ENCODE measurements around the gene KRTAP4-7.
"Not testable (repeated sequence)": the region's sequence is repeated elsewhere in the genome, so short reads cannot be mapped to it uniquely, and the experiment has no call there.

Gene KRTAP4-7

DNA sequence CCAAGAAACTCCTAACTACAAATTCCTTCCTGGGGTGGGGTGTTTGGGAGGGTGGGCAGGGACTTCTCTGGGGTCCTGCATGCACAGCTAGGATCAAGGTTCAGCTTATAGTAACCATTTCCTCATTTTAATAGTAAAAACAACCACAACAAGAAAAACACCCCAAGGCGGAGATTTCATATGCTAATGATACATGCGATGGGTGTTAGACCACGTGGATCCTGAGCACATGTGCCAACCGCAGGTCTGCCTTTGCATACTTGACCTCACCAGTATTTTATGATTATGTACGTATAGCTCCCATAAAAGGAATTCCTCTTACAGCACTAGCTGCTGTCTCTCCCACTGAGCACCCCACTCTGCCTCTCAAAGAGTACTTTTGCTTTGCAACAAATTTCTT is 32.3 kb downstream of the KRTAP4-7 start:
- no peak for DNase-seq

DNA sequence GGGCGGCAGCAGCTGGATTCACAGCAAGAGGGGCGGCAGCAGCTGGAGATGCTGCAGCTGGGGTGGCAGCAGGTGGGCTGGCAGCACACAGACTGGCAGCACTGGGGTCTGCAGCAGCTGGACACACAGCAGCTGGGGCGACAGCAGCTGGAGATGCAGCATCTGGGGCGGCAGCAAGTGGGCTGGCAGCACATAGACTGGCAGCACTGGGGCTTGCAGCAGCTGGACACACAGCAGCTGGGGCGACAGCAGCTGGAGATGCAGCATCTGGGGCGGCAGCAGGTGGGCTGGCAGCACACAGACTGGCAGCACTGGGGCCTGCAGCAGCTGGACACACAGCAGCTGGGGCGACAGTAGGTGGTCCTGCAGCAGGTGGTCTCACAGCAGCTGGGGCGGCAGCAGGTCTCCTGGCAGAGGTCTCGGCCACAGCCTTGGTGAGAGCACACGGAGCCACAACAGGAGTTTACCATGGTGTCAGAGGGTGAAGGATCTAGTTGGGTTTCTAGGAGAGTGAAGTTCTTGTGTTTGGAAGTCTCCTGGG is 34.0 kb downstream of the KRTAP4-7 start, which contains the start of gene KRTAP4-11:
TSS of gene KRTAP4-11 (minus strand) at position 528 of the 541 bp plus-strand sequence. CDS start at position 470, 58 bp downstream.
- DNase-seq = not testable (repeated sequence)

DNA sequence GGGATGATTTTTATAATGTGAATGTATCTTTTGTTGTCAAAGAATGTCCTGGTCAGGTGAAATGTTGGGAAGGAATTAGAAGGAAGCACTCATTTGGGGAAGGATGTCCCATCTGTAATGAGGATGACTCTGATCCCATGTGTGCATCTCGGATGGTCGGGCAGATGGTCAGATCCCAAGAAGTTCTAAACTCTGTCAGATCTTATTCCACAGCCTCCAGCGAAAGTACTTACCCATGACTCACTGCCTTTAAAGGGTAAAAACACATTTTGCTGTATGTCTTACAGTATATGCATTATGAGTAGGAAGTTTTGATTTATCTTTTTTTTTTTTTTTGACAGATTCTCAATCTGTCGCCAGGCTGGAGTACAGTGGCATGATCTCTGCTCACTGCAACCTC is 34.8 kb downstream of the KRTAP4-7 start:
- no peak for DNase-seq

DNA sequence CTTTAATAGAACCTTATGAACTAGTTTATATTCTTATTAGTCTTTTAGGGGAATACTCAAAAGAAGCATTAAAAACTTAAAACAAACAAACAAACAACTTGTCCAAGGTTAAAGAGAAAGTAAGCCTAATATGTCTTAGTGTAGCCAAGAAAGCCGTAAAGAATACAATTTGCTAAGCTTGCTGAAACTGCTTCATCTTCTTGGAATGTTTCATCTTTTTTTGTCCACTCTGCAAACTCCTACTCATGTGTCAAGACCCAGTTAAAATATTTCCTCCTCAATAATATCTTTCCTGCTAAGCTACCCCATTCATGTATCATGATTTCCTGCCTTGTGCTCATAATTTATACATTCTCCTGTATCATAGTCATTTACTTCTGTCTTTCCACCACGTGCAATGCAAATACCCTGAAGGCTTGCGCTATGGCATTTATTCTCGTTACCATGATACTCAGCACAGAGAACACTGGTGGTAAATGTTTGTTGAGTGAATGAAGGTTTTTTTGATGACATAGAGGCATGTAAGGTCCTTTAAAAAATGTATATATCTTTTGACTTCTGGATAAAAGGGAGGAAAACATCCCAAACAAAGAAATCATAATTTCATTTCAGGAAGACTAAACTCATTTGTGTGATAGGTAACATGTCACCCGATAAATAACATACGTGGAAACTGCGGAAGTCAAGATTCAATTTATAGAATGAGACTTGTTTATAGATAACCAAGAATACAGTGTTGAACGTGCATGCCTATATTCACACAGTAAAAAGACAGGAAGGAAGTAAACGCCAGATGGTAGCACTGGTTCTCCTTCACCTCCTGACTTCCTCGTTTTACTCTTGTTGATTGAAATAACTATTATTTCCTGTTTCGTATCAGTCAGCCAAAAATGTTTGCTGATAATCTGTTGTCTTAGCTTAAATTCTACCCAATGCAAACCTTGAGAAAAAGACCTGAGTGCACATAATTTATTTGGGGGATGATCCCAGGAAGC is 36.0 kb downstream of the KRTAP4-7 start:
- DNase-seq = not testable (repeated sequence)

DNA sequence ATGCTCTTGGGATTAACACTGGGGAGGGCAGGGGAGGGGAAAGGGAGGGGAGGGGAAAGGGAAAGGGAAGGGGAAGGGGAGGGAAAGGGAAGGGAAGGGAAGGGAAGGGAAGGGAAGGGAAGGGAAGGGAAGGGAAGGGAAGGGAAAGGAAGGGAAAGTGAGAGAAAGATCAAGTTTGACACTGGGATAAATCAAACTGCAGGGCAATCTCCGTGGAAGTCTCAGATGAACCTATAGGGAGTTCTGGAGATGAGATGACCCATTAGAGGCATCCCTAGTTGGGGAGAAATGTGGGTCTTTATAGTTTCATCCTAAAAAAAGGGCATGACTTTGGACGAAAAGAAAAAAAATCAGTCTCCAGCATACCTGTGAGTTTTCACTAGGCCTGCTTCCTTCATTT is 37.8 kb downstream of the KRTAP4-7 start:
- no peak for DNase-seq

DNA sequence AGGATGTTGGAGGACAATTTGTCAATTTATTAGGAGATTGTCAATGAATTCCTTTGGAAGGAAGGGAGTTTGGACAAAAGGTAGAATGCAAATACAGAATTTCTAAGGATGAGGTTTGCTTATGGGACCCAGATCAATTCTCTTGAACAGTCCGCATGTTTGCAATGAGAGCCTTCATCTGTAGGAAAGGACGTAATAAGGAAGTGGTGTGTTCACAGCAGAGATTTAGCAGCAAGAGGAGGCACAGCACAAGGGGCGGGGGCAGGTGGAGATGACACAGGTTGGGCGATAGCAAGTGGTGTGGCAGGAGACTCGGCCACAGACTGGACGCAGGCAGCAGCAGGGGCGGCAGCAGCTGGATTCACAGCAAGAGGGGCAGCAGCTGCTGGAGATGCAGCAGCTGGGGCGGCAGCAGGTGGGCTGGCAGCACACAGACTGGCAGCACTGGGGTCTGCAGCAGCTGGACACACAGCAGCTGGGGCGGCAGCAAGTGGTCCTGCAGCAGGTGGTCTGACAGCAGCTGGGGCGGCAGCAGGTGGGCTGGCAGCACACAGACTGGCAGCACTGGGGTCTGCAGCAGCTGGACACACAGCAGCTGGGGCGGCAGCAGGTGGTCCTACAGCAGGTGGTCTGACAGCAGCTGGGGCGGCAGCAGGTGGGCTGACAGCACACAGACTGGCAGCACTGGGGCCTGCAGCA is 39.5 kb downstream of the KRTAP4-7 start:
- DNase-seq = not testable (repeated sequence)

DNA sequence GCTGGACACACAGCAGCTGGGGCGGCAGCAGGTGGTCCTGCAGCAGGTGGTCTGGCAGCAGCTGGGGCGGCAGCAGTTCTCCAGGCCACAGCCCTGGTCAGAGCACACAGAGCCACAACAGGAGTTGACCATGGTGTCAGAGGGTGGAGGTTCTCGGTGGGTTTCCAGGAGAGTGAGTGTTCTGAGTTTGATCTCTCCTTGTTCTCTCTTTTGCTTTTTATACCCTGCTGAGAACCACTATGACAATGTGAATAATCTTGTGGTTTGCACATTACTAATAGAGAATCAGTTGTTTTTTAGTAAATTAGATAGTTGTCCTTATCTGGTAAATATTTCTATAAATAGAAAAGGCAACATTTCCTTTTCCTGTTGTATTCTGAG is 40.0 kb downstream of the KRTAP4-7 start, which contains the start of gene KRTAP4-12:
TSS of gene KRTAP4-12 (minus strand) at position 192 of the 381 bp plus-strand sequence. CDS start at position 132, 60 bp downstream.
- DNase-seq = not testable (repeated sequence)

DNA sequence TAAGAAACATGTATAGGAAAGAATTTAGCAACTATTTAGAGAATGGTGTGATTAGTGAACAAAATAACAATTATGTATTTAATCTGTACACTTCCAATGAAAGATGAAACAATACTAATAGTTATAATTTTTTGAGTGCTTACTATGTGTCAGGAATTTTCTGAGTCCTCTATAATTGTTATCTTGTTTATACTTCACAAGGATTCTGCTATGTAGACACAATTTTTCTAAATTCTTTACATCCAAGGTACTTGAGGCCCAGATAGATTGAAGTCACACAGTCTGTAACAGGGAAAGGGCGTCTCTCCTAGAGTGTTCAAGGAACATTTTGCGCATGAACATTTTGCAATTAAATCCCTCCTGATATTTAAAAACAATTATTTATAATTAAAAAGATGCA is 41.1 kb downstream of the KRTAP4-7 start:
- no peak for DNase-seq

DNA sequence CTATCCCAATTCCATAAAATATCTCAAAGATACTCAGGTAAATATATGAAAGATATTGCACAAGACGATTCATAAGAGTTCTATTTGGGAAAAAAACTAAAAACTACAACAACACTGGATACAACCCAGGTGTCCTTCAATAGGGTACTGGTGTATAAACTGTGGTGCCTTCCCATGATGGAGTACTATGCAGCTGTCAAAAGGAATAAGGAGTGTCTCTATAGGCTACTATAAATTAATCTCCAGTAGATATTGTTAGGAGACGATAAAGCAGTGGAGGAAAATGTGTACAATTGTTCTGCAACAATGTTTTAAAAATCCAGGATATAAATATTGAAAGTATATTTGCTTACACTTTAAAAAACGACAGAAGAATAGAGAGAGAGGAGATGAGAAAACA is 42.5 kb downstream of the KRTAP4-7 start:
- no peak for DNase-seq

DNA sequence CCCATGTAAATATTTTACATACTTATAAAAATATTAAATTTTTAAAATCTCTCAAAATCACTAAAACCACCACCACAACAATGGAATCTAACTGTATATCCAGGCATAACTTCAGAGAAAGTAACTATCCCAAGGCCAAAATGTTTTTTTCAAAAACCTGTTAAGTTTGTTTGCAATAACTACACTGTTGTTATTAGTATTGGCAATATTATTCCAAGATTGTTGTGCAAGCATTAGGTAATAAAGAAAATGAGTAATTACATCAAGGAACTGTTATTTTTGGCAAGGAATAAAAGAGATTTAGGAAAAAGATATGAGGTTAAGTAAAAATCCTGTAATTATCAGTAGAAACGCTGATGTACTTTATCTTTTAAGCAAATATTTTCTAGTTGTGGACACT is 43.4 kb downstream of the KRTAP4-7 start:
- no peak for DNase-seq

DNA sequence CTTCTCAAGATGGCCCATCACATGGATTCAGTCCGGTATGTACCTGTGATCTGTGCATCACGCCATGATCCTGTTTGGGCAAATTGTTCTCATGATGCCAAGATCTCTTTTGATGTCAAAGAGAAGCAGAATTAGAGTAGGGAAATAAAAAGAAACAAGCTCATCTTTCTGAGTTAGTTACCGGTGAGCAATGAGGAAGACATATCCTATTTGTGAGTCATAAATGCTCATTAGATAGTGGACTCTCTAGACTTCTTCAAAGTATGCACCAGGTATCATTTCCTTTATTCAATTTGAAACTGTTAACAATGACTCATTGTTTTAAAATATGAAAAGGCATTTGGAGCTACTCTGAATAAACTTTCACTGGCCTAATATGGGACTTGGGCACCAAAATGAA is 48.0 kb downstream of the KRTAP4-7 start:
- DNase-seq = no peak

DNA sequence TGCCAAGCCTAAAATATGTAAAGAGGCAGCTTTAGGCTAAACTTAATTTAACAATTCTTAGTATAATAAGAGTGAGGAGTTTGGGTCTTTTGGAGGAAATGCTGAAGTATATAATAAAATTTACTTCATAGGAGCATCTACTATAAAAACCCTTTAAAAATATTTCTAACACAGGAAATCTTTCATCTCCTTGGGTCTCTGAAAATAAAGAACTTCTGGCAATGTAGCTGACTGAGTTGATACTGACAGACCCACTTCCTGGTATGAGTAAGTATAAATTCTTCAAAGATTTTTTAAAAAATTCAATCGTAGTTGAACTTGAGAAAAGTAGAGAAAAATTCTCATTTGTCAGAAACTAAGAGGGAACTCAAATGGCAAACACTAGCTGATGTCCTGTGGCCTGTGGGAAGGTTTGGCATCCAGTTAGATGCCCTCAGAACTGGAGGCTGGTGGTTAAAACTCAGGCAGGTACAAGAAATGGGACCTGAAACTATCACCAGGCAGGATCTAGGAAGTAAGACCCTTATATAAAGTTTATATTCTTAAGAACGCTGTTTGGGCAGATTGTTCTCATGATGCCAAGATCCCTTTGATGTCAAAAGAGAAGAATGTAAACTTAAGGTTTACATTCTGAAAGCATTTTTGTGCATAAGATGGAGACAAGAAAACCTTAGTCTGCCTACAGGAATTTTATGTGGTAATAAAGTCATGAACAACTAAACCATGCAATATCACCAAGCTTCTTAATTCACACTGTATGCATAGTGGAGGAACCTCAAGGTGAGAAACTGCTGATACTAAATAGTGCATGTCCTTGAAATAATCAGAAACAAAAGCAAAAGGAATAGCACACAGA is 50.2 kb downstream of the KRTAP4-7 start:
- no peak for DNase-seq
